ENCODE measurements around the gene ALCAM. TPM values are rescaled to one million over a fixed set of nuclear protein-coding genes. Genes with fewer than 3 reads are reported as not detected.

Gene ALCAM
- total RNA-seq, 1 donor from 2014 or later, result 28.6 TPM

DNA sequence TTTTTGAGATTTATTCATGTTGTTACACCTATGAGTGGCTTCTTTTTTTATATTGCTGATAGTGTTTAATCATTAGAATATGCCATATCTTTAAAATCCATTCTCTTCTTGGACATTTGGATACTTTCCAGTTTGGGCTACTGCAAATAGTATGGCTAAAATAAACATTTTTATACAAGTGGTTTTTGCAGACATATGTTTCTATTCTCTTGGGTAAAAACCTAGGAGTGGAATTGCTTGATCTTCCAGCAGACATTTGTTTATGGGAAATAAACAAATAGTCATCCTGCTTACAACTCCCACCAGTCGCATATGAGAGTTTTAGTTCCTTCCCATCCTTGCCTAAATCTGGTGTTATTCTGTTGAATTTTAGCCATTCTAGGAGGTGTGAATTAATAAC lies 193.1 kb downstream of the ALCAM start:
- H3K36me3 Mint-ChIP-seq (ENCODE audit: insufficient read depth), result peaks cover 6% of the 10 kb centered on the region
- no peak for DNase-seq (ENCODE audit: low spot score, unreplicated experiment)
- H3K4me3 Mint-ChIP-seq (ENCODE audit: low read depth), result no peak overlapping the region
- peaks cover 3% of the 10 kb centered on the region for H3K9me3 Mint-ChIP-seq (ENCODE audit: low read depth)
- TF ChIP-seq CTCF (IDR thresholded peaks at IDR 0.05; ENCODE audit: unreplicated experiment), result no peak
- no peaks in the 10 kb centered on the region for H3K4me1 Mint-ChIP-seq (ENCODE audit: low read depth)
- no peak overlapping the region for H3K27ac Mint-ChIP-seq
- no peaks in the 10 kb centered on the region for H3K27me3 Mint-ChIP-seq

DNA sequence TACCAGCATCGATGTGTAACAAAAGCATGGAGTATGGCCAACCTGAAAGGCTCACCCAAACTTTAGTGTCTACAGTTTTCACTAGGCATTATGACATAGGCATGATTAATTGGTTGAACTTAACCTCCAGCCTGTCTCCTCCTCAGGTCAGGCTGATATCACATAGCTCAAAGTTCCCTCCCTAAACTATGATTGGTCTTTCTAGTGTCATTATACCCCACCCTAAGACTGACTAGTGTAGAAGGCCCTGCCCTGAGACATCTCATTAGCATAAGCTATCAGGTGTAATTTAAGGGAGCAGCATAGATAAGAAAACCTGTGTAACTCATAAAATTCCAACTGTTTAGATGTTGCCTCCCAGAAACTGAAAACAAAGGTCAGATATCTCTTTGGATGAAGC lies 195.2 kb downstream of the ALCAM start:
- TF ChIP-seq CTCF (IDR thresholded peaks at IDR 0.05; ENCODE audit: unreplicated experiment), result no peak
- Mint-ChIP-seq H3K27ac (no peak overlapping the region), H3K36me3 (ENCODE audit: insufficient read depth) (peaks cover 6% of the 10 kb centered on the region), H3K27me3 (no peaks in the 10 kb centered on the region), H3K9me3 (ENCODE audit: low read depth) (peaks cover 3% of the 10 kb centered on the region), H3K4me1 (ENCODE audit: low read depth) (no peaks in the 10 kb centered on the region), H3K4me3 (ENCODE audit: low read depth) (no peak overlapping the region)
- no peak for DNase-seq (ENCODE audit: low spot score, unreplicated experiment)

DNA sequence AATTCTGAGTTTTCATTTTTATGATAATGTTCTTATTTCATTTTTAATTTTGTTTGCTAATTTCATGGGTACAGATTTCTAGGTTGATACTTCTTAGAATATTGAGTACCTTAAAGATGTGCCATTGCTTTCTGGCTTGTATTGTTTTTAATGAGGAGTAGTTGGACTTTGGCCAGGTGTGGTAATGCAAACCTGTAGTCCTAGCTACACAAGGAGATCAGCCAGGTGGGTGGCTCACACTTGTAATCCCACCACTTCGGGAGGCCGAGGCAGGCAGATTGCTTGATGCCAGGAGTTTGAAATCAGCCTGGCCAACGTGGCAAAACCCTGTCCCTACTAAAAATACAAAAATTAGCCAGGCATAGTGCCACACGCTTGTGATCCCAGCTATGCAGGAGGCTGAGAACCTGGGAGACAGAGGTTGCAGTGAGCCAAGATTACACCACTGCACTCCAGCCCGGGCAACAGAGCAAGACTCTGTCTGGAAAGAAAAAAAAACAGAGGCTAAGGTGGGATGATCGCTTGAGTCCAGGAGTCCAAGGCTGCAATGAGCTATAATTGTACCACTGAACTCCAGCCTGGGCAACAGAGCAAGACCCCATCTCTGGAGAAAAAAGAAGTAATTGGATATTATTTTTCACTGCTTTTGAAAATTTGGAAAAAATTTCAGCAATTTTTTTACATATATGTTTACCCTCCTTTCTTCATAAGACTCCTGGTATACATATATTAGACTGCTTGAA lies 198.0 kb downstream of the ALCAM start:
- Mint-ChIP-seq H3K27me3 (no peaks in the 10 kb centered on the region), H3K4me1 (ENCODE audit: low read depth) (no peaks in the 10 kb centered on the region), H3K9me3 (ENCODE audit: low read depth) (peaks cover 3% of the 10 kb centered on the region), H3K36me3 (ENCODE audit: insufficient read depth) (peaks cover 2% of the 10 kb centered on the region), H3K27ac (no peak overlapping the region), H3K4me3 (ENCODE audit: low read depth) (no peak overlapping the region)
- no peak for DNase-seq (ENCODE audit: low spot score, unreplicated experiment)
- TF ChIP-seq CTCF (IDR thresholded peaks at IDR 0.05; ENCODE audit: unreplicated experiment), result no peak

- peaks cover 4% of the 10 kb centered on the region for H3K36me3 Mint-ChIP-seq (ENCODE audit: insufficient read depth)
- H3K4me3 Mint-ChIP-seq (ENCODE audit: low read depth), result no peak overlapping the region
- no peak for DNase-seq (ENCODE audit: low spot score, unreplicated experiment)
- no peaks in the 10 kb centered on the region for H3K27me3 Mint-ChIP-seq
- no peak for TF ChIP-seq CTCF (IDR thresholded peaks at IDR 0.05; ENCODE audit: unreplicated experiment)
- H3K27ac Mint-ChIP-seq, result no peak overlapping the region
- peaks cover 3% of the 10 kb centered on the region for H3K4me1 Mint-ChIP-seq (ENCODE audit: low read depth)
- H3K9me3 Mint-ChIP-seq (ENCODE audit: low read depth), result no peaks in the 10 kb centered on the region
Measured at GRCh38 chr3:105571005-105571404, 204.3 kb downstream of the ALCAM start.

- H3K36me3 Mint-ChIP-seq (ENCODE audit: insufficient read depth), result peaks cover 6% of the 10 kb centered on the region
- H3K4me3 Mint-ChIP-seq (ENCODE audit: low read depth), result no peak overlapping the region
- DNase-seq (ENCODE audit: low spot score, unreplicated experiment), result no peak
- H3K27ac Mint-ChIP-seq, result no peak overlapping the region
- H3K9me3 Mint-ChIP-seq (ENCODE audit: low read depth), result no peaks in the 10 kb centered on the region
- TF ChIP-seq CTCF (IDR thresholded peaks at IDR 0.05; ENCODE audit: unreplicated experiment), result no peak
- peaks cover 3% of the 10 kb centered on the region for H3K4me1 Mint-ChIP-seq (ENCODE audit: low read depth)
- no peaks in the 10 kb centered on the region for H3K27me3 Mint-ChIP-seq
Measured at GRCh38 chr3:105572501-105572900, 205.8 kb downstream of the ALCAM start.
